GM18907 (cell line): ENCODE measurements around the gene HOXB8.

Source experiments
- ATAC-seq: cut with Tn5 transposase; IDR thresholded peaks from one replicate; pipeline ENCODE4 v1.9.1; 2021; ENCODE audit warnings: mild to moderate bottlenecking, moderate library complexity; ENCODE audit not compliant: unreplicated experiment

Gene HOXB8

GRCh38 chr17:48615047-48615962 lies at the start of gene HOXB8:
Gene HOXB8, minus strand, starts transcription at chr17:48615292. Its CDS starts 588 bp downstream, at chr17:48614704.
- no peak for ATAC-seq

DNA sequence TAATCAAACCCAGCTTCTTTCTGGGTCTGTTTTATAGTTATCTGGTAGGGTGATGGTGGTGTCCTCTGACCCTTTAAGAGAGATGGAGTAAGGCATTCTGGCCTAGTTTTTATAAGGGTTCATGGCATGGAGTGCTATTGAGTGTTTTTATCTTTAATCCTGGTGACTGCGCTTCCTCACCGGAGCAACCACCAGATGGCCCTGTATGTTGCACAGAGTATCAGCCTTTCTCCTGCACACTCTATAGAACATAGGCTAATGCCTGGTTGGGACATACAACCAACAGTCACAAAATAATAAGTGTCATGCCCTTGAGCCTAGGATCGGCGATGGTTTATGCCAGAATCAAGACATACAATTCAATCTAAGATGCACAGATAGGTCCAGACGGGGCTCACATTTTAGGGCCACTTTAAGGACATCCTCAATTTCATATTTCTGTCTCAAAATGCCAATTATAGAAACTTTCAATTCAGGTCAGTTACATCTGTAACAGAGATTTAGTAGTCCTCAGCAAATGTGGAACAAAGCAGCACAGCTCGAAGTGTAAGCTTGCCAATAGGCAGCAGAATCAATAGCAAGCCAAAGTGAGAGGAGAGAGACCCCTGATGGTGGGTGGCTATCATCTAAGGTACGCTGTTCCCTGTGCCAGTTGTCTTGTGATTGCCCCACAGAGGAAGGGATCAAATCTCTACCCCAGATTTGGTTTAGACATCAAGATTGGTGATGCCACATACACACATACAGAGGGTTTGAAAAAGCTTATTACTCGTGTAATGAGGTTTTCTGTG lies 48.2 kb upstream of the HOXB8 start:
- no peak for ATAC-seq

DNA sequence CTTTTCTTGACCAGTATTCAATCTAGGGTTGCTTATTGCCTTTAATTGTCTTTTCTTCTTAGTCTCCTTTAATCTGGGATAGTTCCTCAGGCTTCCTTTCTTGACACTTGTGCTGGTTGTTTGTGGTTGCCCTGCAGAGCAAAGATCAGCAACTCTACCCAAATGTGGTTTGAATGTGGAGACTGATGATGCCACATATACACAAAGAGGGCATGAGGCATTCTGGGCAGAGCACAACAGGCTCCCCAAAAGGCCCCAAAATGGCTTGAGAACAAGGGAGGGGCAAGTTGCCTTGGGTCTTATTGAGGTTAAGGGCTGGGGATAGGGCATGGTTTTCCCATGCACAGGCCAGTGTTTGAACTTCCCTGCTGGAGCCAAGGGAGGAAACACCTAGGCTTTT lies 40.8 kb upstream of the HOXB8 start:
- no peak for ATAC-seq

- ATAC-seq, result no peak
Observed at GRCh38 chr17:48649741-48650140, 34.6 kb upstream of the HOXB8 start.

GRCh38 chr17:48647963-48648245 lies 32.8 kb upstream of the HOXB8 start:
- no peak for ATAC-seq

DNA sequence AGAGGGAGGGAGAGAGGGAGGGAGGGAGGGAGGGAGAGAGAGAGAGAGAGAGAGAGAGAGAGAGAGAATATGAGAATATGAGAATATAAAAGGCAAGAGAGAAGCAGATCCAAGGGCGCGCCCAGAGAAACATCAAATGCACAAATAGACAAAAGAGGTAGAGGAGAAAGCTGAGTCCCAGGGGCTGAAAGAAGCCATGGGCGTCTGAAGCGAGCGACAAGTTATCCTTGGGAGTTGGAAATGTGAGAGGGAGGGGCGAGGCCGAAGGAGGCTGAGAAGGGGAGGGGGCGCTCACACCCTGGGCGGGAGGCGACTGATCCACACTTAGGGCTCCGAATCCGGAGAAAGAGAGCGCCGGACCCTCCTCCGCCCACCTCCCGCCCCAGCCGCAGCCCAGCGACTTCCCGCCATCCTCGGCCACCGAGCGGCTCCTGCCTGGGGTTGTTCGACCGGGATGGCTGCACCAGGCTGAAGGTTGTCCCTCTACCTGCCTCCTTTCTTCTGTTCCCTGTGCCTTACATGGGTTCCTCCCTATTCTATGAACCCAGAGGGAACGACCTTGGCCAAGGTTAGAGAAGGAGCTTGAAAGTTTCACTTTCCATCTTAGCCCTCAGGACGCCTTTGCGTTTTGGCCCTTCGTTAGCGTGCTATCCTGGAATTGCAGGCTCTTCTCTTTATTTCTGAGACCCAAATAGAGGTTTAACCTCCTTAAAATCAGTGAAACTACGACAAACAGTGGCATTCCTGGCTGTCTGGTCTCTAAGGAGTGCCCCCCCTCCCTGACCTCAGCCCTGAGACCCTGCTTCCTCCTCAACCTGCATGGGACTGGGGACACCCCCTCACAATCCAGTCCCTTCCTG lies 32.2 kb upstream of the HOXB8 start:
- ATAC-seq, result no peak

DNA sequence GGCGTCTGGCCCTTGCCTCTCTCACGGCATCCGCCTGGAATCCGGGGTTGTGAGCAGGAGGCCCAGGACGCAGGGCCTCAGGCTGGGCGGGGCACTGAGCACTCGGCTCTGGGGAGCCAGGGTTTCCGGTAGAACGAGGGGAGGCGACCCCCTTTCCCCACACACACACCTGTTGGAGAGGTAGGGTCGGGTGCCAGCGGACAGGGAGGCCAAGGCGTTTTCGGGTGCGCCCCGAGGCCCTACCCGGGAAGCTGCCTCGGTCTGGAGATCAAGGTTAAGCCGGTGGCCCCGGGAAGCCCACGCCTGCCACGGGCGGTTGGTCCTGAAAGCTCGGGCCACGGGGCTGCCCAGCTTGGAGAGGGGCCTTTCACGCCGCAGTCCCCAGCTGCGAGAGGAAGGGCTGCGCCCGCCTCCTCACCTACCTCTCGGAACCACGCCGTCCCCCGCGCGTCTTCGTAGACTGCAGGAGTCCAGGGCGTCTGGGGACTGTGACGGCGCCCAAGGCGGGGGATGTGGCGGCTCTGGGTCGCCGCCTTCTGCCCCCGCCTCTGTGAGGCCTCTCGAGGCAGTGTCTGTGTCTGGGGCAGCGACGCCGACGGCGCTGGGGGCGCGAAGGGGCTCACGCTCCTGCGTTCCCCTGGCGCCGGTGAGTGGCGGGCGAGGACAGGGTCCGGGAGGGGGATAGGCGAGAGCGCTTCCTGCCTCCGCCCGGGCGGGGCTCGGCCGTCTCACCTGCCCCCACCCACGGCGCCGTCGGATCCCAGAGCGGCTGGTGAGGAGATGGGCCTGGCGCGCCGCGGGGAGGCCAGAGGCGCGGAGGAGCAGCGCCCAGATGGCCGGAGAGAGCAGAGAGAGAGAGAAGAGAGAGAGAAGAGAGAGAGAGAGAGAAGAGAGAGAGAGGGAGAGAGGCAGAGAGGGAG lies 31.4 kb upstream of the HOXB8 start:
- ATAC-seq, result no peak

DNA sequence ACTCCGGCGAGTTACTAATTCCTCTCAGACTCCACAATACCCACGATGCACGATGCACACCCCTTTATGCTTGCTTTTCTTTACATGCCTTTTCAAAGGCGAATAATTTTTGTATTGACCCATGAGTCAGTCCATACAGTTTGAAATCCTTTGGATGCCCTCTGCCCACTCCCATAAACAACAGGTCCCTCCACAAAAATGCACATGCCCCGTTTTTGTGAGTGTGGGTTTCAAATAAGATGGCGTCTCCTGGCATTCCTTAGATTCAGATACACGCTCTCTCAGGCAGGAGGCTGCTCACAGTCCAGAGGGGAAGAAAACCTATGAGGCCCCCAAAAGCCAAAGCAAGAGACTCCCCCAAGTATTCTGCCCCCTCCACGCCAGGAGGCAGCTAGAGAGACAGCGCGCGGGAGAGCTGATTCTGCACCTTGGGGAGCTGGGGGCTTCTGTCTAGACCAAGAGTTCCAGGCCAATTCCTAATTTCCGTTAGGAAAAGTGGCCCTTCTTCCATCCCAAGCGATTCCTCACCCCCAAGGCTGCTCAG lies 30.6 kb upstream of the HOXB8 start:
- no peak for ATAC-seq

DNA sequence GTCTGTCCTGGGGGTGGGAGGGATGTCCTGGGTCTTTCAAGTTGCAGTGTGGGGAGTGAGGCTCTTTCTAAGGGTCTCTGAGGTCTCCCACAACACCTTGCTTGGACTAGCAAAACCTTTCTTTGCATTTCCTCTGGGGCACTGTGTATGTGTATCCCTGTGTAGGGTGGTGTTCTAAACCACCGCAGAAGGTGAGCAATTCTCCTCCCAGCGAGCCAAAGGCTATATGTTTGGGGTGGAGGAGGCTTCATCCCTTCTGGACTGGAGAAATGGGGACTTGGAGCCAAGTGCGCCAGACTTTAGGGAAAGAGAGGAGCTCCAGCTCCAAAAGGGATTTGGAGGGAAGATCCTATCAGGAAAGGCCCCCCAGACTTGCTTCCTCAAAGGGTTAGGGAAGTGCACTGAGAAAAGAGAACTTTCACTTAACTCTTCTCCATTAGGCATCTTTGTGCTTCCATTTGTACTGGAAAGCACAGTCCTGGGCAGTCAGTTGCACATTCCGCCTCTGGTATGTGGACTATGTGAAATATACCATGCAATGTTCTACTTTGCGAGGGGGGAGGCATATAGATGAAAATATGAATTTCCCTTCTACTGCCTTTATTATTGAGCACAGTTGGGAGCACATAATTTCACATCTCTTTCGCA lies 29.9 kb upstream of the HOXB8 start:
- no peak for ATAC-seq

GRCh38 chr17:48644159-48644558 lies 29.1 kb upstream of the HOXB8 start:
- ATAC-seq, result no peak

DNA sequence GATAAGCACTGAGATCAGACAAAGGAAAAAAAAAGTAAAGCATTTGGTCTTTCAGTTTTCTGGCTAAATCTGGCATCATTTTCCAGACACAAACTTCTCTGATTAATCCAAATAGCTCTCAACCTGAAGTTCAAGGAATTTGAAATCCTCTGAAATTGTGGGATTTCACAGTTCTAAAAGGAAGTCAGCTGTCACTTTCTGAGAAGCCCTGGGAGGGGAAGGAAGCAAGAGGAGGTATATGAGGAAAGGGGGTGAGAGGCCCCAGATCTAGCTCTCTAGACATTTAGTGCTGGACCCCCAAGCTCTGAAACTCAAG lies 28.6 kb upstream of the HOXB8 start:
- no peak for ATAC-seq

GRCh38 chr17:48642843-48643696 lies 28.0 kb upstream of the HOXB8 start:
- ATAC-seq, result no peak

- no peak for ATAC-seq
Observed at GRCh38 chr17:48642059-48642842, 27.2 kb upstream of the HOXB8 start.

GRCh38 chr17:48641541-48642058 lies 26.5 kb upstream of the HOXB8 start:
- ATAC-seq, result no peak

DNA sequence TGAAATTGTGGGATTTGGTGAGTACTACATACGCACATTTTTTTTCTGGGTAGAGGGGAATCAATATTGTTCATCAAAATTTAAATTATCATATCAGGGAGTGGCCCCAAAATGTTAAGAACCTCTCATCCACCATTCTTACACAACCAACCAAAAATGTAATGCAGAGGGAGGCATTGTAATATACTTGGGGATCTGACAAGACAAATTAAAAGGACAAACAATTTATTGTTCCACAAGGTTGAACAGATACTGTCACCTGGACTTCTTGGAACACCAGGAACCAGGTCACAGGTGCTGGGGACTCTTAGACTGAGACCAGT lies 25.7 kb upstream of the HOXB8 start:
- ATAC-seq, result no peak

- no peak for ATAC-seq
Observed at GRCh38 chr17:48639982-48640857, 25.1 kb upstream of the HOXB8 start.

DNA sequence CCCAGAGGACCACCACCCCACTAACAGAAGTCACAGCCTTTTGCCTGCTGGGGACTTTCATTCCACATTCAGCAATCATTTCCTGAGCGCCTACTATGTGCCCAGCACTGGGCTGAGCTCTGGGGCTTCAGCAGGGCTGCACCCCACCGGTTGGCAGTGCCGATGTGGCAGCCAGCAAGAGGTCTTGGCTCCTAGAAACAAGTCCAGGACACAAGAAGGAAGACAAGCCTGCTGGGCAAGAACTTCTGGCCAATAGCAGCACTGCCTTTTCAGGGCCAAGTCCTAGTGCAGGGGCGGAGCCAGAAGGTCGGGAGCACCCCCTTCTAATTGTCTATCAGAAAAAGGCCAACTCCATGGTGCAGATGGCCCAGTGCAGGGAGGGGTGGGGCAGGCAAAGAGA lies 24.0 kb upstream of the HOXB8 start:
- ATAC-seq, result no peak
